Cerebellar cortex (tissue), 1 donor: ENCODE measurements around the gene CD86.
"Not testable (repeated sequence)": the region's sequence is repeated elsewhere in the genome, so short reads cannot be mapped to it uniquely, and the experiment has no call there.

Experiments
- DNase-seq: peaks from one replicate; pipeline ENCODE4 v3.0.0-alpha.2; 2015; ENCODE audit warnings: low spot score

Gene CD86, protein sequence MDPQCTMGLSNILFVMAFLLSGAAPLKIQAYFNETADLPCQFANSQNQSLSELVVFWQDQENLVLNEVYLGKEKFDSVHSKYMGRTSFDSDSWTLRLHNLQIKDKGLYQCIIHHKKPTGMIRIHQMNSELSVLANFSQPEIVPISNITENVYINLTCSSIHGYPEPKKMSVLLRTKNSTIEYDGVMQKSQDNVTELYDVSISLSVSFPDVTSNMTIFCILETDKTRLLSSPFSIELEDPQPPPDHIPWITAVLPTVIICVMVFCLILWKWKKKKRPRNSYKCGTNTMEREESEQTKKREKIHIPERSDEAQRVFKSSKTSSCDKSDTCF

GRCh38 chr3:122055215-122055614 is at the start of gene CD86:
TSS of gene CD86 (plus strand) at chr3:122055362. CDS start at chr3:122055490, 128 bp downstream.
- no peak for DNase-seq

DNA sequence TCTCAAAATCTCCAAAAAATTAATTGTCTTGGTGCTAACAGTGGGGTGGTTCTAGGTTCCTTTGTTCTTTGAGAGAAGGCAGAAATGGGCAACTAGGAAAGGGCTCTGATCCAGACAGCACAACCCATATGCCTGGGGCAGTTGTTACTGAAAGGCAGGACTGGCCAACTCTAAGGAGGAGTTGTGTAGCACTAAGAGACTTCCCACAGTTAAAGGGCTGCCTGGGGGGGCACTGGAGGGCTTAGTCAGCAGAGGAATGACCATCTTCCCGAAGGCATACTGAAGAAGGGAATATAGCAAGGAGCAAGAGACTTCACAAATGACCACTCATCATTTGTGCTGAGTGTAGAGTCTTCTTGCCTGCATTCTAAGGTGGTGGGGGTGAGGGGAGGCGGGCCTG is 48.9 kb upstream of the CD86 start:
- DNase-seq: no peak

DNA sequence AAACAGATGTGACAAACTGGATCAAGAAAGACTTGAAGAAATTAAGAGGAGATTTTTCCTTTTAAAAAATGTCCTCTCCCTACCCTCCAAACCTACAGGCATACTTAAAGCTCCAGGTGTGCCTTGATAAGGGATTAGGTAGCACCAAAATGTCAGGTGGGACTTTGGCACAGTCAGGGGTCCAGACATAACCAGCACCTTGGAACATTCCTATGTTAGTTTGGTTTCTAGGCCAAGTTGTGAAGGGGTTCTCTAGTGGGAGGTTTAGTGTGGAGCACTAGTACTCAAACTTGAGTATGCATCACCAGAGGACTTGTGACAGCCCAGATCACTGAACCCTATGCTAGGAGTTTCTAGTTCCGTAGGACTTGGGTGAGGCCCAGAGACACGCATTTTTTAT is 47.0 kb upstream of the CD86 start:
- DNase-seq: no peak

DNA sequence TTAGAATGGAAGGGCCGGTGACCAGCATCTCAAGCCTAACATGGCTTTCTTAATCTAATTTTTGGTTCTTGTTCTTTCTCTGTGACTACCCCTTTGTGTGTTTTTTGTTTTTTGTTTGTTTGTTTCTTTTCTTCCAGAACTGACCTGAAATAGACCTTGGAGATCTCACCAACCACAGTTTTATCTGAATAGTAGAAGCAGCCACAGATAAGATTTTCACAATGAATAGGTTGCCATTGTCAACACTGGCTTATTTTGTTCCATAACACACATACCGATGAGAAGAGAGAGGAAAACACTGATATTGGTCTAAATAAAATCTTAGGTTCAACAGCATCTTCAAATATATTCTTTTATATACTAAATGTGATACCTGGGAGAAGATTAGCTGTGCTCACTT is 44.7 kb upstream of the CD86 start:
- no peak for DNase-seq

- no peak for DNase-seq
These were observed 43.8 kb upstream of the CD86 start for GRCh38 chr3:122011396-122011795.

- DNase-seq: no peak
These were observed 42.3 kb upstream of the CD86 start for GRCh38 chr3:122012821-122013220.

DNA sequence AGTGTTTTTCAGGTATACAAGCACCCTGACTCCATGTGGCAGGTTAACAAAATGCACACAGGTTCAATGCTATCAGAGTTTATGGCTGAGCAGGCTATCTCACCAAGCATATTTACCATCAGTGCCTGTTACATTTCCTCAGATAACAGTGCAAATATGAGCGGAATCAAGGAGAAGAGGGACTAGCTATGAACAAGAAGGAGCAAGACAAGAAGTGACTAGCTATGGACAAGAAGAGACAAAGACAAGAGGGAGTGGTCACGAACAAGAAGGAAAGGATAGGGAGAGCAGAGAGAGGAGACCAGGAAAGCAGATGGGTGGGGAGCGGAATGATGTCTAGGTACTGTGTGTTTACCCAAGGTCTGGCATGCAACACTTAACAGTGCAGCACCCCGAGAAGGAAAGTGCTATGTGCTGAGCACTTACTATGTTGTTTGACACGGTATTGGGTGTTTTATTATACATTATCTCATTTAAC is 41.7 kb upstream of the CD86 start:
- no peak for DNase-seq

DNA sequence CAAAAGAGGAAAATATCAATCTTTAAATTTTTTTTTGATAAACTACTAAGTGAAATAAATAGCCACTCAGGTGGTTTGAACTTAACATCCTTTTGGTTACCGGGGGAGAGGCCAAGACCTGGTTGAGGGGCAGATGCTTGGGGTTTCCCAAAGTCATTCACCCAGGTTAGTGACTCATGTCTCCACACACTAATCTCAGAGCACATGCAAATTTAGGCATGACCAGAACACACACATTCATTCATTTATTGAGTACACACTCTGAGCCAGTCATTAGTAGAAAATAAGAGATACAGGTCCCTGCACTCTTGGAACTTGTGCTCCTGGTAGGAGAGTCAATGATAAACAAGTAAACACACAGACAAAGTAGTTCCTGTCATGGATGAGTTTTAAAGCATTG is 40.4 kb upstream of the CD86 start:
- no peak for DNase-seq

DNA sequence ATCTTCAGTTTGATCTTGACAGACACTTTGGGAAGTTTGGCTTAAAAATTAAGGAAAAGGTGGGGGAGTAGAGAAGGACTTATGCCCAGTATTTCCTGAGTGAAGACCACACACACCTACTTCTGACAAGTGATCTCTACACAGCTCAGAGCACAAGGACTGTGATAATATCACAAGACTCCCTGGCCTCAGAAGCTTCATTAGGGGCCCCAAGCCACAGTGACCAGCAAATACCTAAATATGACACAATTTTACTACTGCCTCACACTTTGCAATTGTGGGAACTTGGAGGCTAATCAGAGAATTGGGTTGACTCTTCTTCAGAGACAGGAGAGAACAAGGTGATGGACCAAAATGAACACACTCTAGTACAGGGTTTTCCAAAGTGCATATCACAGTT is 35.7 kb upstream of the CD86 start:
- DNase-seq: no peak

DNA sequence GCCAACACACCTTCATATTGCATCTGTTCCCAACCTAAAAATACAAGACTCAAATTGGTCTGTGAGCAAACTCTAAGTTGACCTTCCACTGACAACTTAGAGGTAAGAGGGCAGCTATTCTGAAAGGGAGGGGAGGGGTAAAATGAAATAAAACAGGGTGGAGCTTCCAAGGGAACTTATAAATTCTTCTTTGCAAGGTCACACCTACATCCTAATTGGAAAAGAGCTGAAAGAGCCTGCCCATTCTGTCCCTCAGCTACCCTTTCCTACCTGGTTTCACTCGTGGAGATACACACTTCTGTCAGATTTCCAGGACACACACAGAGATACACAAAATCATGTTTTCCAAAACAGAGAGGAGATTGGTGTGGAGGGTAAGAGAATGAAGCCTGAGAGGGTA is 34.1 kb upstream of the CD86 start:
- no peak for DNase-seq

GRCh38 chr3:122021811-122022401 is 33.3 kb upstream of the CD86 start, which contains the start of gene ILDR1:
TSS of gene ILDR1 (minus strand) at chr3:122022247. CDS start at chr3:122022077, 170 bp downstream.
- no peak for DNase-seq

GRCh38 chr3:122023335-122023910 is 31.7 kb upstream of the CD86 start:
- no peak for DNase-seq

DNA sequence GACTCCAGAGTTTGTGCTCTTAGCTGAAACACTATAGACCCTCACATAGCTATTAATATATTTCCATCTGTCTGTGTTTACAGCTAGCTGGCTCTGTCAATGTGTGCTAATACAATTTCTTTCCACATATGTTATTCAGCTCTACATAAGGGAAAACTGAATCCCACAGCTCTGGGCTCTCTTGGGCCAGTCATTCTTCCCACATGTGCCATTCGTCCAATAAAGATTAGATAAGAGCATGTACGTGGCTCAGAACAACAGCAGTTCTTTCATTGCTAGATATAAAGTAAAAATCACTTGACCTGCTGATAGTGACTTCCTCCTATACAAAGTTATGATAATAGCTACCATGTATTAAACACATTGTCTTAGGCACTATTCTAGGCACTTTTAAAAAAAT is 30.4 kb upstream of the CD86 start:
- DNase-seq: no peak

DNA sequence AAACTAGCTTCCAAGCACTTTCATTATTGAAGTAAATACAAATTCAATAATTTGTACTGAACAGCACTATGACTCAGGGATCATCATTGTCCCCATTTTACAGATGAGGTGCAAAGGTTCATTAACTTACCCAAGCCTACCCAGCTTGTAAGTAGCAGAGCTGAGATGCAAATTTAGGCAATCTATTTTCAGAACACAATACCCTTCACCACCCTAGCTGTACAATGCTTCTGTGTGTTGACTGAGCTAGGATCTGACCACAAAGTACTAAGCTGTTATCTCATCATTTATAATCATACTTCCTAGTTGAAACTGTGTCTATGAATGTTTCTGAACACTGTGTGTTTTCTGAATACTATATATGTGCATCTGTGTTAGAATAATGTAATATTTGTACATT is 29.9 kb upstream of the CD86 start:
- DNase-seq: no peak

DNA sequence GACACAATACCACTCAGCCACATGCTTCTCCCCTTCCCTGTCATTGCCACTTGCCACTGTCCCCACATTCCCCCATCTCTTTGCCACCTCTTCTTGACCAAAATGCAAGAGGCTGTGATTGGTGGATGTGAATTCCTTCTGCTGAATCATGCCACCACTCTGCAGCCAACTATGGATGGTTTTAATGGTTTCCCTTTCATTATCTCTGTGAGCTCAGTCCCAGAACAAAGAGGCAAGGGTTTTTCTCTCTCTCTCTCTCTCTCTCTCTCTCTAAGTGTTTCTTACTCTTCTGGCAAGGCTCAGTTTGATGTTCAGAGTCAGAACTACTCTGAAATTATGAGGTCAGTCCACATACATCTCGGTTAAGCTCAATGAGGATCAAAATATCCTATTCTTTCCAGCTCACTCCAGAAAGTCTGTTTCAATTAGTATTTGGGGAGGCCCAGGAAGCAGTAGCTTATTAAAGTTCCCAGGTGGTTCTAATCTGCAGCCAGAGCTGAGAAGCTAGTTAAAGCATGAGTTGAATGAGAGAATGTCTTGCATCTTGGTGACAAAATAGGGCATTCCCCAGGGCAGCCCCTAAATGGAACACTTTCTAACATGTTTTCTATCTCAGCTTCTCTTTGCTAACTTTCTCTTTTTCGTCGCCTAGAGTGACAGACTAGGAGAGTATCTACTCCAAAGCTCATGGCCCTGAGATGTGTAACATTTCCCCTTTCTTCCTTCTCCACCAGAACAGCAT is 24.6 kb upstream of the CD86 start:
- no peak for DNase-seq

- no peak for DNase-seq
These were observed 24.1 kb upstream of the CD86 start for GRCh38 chr3:122031123-122031468.

- DNase-seq: no peak
These were observed 22.6 kb upstream of the CD86 start for GRCh38 chr3:122032531-122032930.

- DNase-seq: no peak
These were observed 22.1 kb upstream of the CD86 start for GRCh38 chr3:122033023-122033422.

- not testable (repeated sequence) for DNase-seq
These were observed 7.9 kb upstream of the CD86 start for GRCh38 chr3:122047296-122047695.

- not testable (repeated sequence) for DNase-seq
These were observed 7.4 kb upstream of the CD86 start for GRCh38 chr3:122047773-122048172.

- DNase-seq: no peak
These were observed 2.2 kb upstream of the CD86 start for GRCh38 chr3:122052968-122053367.

- no peak for DNase-seq
These were observed 2.5 kb downstream of the CD86 start for GRCh38 chr3:122057671-122058070.

GRCh38 chr3:122058294-122058693 is 3.1 kb downstream of the CD86 start:
- DNase-seq: no peak
